Panc1 (cell line): ENCODE measurements around the gene ELANE. TPM values are rescaled to one million over a fixed set of nuclear protein-coding genes. Genes with fewer than 3 reads are reported as not detected.

Experiments used
- ATAC-seq: fragments of 200-7000 bp; cut with Tn5 transposase; 2 replicates; pipeline ENCODE4 v1.9.1; 2020; ENCODE audit warnings: mild to moderate bottlenecking, moderate library complexity
- BruUV-seq: library from RNA; stranded (reverse); fragments of 400-500 nt; replicated peaks from 2 replicates; lab custom pipeline; 2021; lab: Mats Ljungman, UMichigan
- CTCF ChIA-PET: fragments of 300-600 bp; sonication (Branson Sonifier 250); formaldehyde crosslinking; loops from one replicate; lab custom pipeline; 2022; ENCODE audit warnings: antibody characterized with exemption; lab: Charles Lee
- POLR2A ChIA-PET: fragments of 300-600 bp; sonication (Branson Sonifier 250); formaldehyde crosslinking; loops from one replicate; lab custom pipeline; 2022; ENCODE audit warnings: antibody characterized with exemption; lab: Charles Lee
- DNase-seq: peaks from one replicate; pipeline ENCODE4 v3.0.0-alpha.2; 2010; ENCODE audit warnings: low read depth, low spot score
- H3K27ac ChIP-seq: 2 replicates; pipeline ENCODE4 v1.5.1; 2011; ENCODE audit warnings: mild to moderate bottlenecking, low read length, inconsistent platforms
- H3K27me3 ChIP-seq: fragments of 200-500 bp; sonication (Bioruptor generic); 2 replicates; pipeline ENCODE4 v1.6.0; 2014; ENCODE audit warnings: low read length, inconsistent platforms; ENCODE audit not compliant: control insufficient read depth, insufficient read depth
- H3K36me3 ChIP-seq: fragments of 200-500 bp; sonication (Bioruptor generic); 2 replicates; pipeline ENCODE4 v1.5.1; 2014; ENCODE audit warnings: inconsistent platforms, mild to moderate bottlenecking, low read length, moderate library complexity; ENCODE audit not compliant: control insufficient read depth, insufficient read depth
- H3K4me1 ChIP-seq: 2 replicates; pipeline ENCODE4 v1.5.1; 2011; ENCODE audit warnings: inconsistent platforms, mild to moderate bottlenecking, low read length, moderate library complexity; ENCODE audit not compliant: control insufficient read depth, insufficient read depth
- H3K4me3 ChIP-seq, 2 experiments: 2 replicates each; pipeline ENCODE4 v1.5.1; 2011 to 2012; ENCODE audit warnings: low read depth in 2 of 2, low read length in 2 of 2, mild to moderate bottlenecking in 2 of 2, inconsistent platforms in 1 of 2, moderate library complexity in 1 of 2
- H3K9me3 ChIP-seq: fragments of 200-500 bp; sonication (Bioruptor generic); 2 replicates; pipeline ENCODE4 v1.5.1; 2014; ENCODE audit warnings: low read depth, mild to moderate bottlenecking, inconsistent platforms, low read length, moderate library complexity; ENCODE audit not compliant: control insufficient read depth, insufficient read depth
- CTCF ChIP-seq: fragments of 450-650 bp; IDR thresholded peaks from 2 replicates; pipeline ENCODE4 v1.5.1; 2017; ENCODE audit warnings: mild to moderate bottlenecking
- POLR2AphosphoS5 ChIP-seq: IDR thresholded peaks from 2 replicates; pipeline ENCODE4 v1.6.1; 2012; ENCODE audit warnings: mild to moderate bottlenecking, low read depth, low read length, moderate library complexity
- REST ChIP-seq, 2 experiments: IDR thresholded peaks; 2 replicates each; pipeline ENCODE4 v1.6.1; 2011 to 2012; ENCODE audit warnings: low read depth in 2 of 2, control low read depth in 1 of 2, low read length in 1 of 2, mild to moderate bottlenecking in 1 of 2, moderate library complexity in 1 of 2; ENCODE audit not compliant: insufficient read depth in 1 of 2
- SIN3A ChIP-seq: IDR thresholded peaks from 2 replicates; pipeline ENCODE4 v1.6.1; 2012; ENCODE audit warnings: low read depth, mild to moderate bottlenecking, low read length, moderate library complexity, borderline replicate concordance; ENCODE audit not compliant: insufficient read depth
- TCF7L2 ChIP-seq: IDR thresholded peaks from 2 replicates; pipeline ENCODE4 v1.6.1; 2011; ENCODE audit warnings: mild to moderate bottlenecking, low read depth, low read length, inconsistent platforms
- in situ Hi-C: cut with HindIII; loops from 2 replicates; pipeline ENCODE4 v1.10.0; 2016; ENCODE audit warnings: low sequenced_read_pairs, low pct_unique_long_range_greater_than_20kb
- intact Hi-C: fragments of 100-400 bp; cut with micrococcal nuclease; formaldehyde crosslinking; loops from one replicate; pipeline ENCODE4 v1.10.0; 2022; ENCODE audit not compliant: unreplicated experiment
- total RNA-seq: library from RNA; stranded (reverse); gene quantifications from one replicate; pipeline ENCODE4 v1.2.1, GENCODE V29; 2021; ENCODE audit not compliant: unreplicated experiment

Gene ELANE
- total RNA-seq, 1 experiment from 2014 or later, result 0.57 TPM

- no TSS peak for BruUV-seq
- in situ Hi-C loops, result no loop called here
Measured at GRCh38 chr19:858284-858683, 6.2 kb downstream of the ELANE start.

More at GRCh38 chr19:858284-858683, 6.2 kb downstream of the ELANE start:
- Histone ChIP-seq H3K27me3 (no peaks in the 10 kb centered on the region), H3K36me3 (no peaks in the 10 kb centered on the region), H3K4me1 (peaks cover 7% of the 10 kb centered on the region), H3K27ac (no peak overlapping the region), H3K4me3 (no peak overlapping the region), H3K9me3 (no peaks in the 10 kb centered on the region)
- POLR2A ChIA-PET, result no interaction called here
- ATAC-seq, result no peak
- no peak for TF ChIP-seq POLR2AphosphoS5
- no peak for TF ChIP-seq TCF7L2
- no peak for TF ChIP-seq SIN3A
- no peak for TF ChIP-seq CTCF
- no peak for TF ChIP-seq REST (IDR thresholded peaks at IDR 0.05; ENCODE audit: insufficient read depth in 1 of 2, low read depth in 2 of 2, low read length in 1 of 2)
- DNase-seq, result no peak
- CTCF ChIA-PET, result interaction anchor here (0.6 to 0.7 kb wide), 2 partner anchors 15 to 71 kb away, joined by 3 read pairs; no protein-coding TSS in a partner anchor
- intact Hi-C loops, result loop anchor here (5.0 kb wide), 1 partner anchor 139 kb away; no protein-coding TSS in a partner anchor
